ENCODE data around the gene HSPA12B.
A peak's percentile ranks its signal among the peaks of the same experiment; 100 is the strongest.

Gene HSPA12B

GRCh38 chr20:3705491-3705969 lies 27.0 kb upstream of the HSPA12B start:
- DNase-seq (ENCODE audit: low read depth in 3 of 3), result no peak

GRCh38 chr20:3705970-3706739 lies 26.3 kb upstream of the HSPA12B start:
- no peak for DNase-seq (ENCODE audit: low read depth in 3 of 3)

GRCh38 chr20:3706774-3707507 lies 25.5 kb upstream of the HSPA12B start:
- DNase-seq (ENCODE audit: low read depth in 3 of 3), result no peak

GRCh38 chr20:3707508-3707899 lies 25.0 kb upstream of the HSPA12B start:
- no peak for DNase-seq (ENCODE audit: low read depth in 3 of 3)

GRCh38 chr20:3710011-3710466 lies 22.4 kb upstream of the HSPA12B start:
- no peak for DNase-seq (ENCODE audit: low read depth in 3 of 3)

- peak; percentile 49 to 67 (median 65) for DNase-seq (ENCODE audit: low read depth in 3 of 3)
Observed at GRCh38 chr20:3710703-3711483, 21.6 kb upstream of the HSPA12B start.

GRCh38 chr20:3711484-3711941 lies 21.0 kb upstream of the HSPA12B start:
- no peak for DNase-seq (ENCODE audit: low read depth in 3 of 3)

- DNase-seq (ENCODE audit: low read depth in 3 of 3), result no peak
Observed at GRCh38 chr20:3712279-3712873, 20.1 kb upstream of the HSPA12B start, which contains the start of gene SIGLEC1. SIGLEC1 (minus strand) TSS chr20:3712600; CDS start chr20:3707128, 5,472 bp downstream.

- DNase-seq (ENCODE audit: low read depth in 3 of 3), result no peak
Observed at GRCh38 chr20:3714092-3714491, 18.4 kb upstream of the HSPA12B start.

GRCh38 chr20:3716195-3716834 lies 16.2 kb upstream of the HSPA12B start:
- DNase-seq (ENCODE audit: low read depth in 3 of 3), result no peak

GRCh38 chr20:3719046-3719445 lies 13.4 kb upstream of the HSPA12B start:
- no peak for DNase-seq (ENCODE audit: low read depth in 3 of 3)

GRCh38 chr20:3720068-3720467 lies 12.4 kb upstream of the HSPA12B start:
- DNase-seq (ENCODE audit: low read depth in 3 of 3), result no peak

GRCh38 chr20:3720626-3721025 lies 11.9 kb upstream of the HSPA12B start:
- no peak for DNase-seq (ENCODE audit: low read depth in 3 of 3)

- no peak for DNase-seq (ENCODE audit: low read depth in 3 of 3)
Observed at GRCh38 chr20:3721912-3722311, 10.6 kb upstream of the HSPA12B start.

- no peak for DNase-seq (ENCODE audit: low read depth in 3 of 3)
Observed at GRCh38 chr20:3723284-3723683, 9.2 kb upstream of the HSPA12B start.

GRCh38 chr20:3724356-3724755 lies 8.1 kb upstream of the HSPA12B start:
- DNase-seq (ENCODE audit: low read depth in 3 of 3), result no peak

GRCh38 chr20:3727401-3728021 lies 5.0 kb upstream of the HSPA12B start:
- DNase-seq (ENCODE audit: low read depth in 3 of 3), result no peak

GRCh38 chr20:3728354-3728753 lies 4.1 kb upstream of the HSPA12B start:
- no peak for DNase-seq (ENCODE audit: low read depth in 3 of 3)

- no peak for DNase-seq (ENCODE audit: low read depth in 3 of 3)
Observed at GRCh38 chr20:3728876-3729275, 3.6 kb upstream of the HSPA12B start.

- no peak for DNase-seq (ENCODE audit: low read depth in 3 of 3)
Observed at GRCh38 chr20:3729378-3729777, 3.1 kb upstream of the HSPA12B start.
